Lower lobe of right lung (tissue), 2 donors: Measurements from ENCODE around the gene PLXNA4. TPM values are rescaled to one million over a fixed set of nuclear protein-coding genes. Genes with fewer than 3 reads are reported as not detected.

Experiments used
- ATAC-seq, 2 donors: fragments of 200-7000 bp; cut with Tn5 transposase; one replicate each; pipeline ENCODE4 v1.9.1; 2020 to 2022; ENCODE audit warnings: mild to moderate bottlenecking in 2 of 2, moderate library complexity in 2 of 2
- DNase-seq: peaks from one replicate; pipeline ENCODE4 v3.0.0-alpha.2; 2020
- H3K27ac ChIP-seq: fragments of 200-600 bp; one replicate; pipeline ENCODE4 v1.8.0; 2022
- H3K27me3 ChIP-seq: fragments of 200-600 bp; one replicate; pipeline ENCODE4 v1.8.0; 2022; ENCODE audit warnings: low read depth
- H3K36me3 ChIP-seq: fragments of 200-600 bp; one replicate; pipeline ENCODE4 v1.8.0; 2022; ENCODE audit warnings: mild to moderate bottlenecking
- H3K4me1 ChIP-seq: fragments of 200-600 bp; one replicate; pipeline ENCODE4 v1.8.0; 2022
- H3K4me3 ChIP-seq: fragments of 200-600 bp; one replicate; pipeline ENCODE4 v1.8.0; 2022; ENCODE audit warnings: mild to moderate bottlenecking
- H3K9me3 ChIP-seq: fragments of 200-600 bp; one replicate; pipeline ENCODE4 v1.8.0; 2022
- CTCF ChIP-seq: fragments of 200-600 bp; IDR thresholded peaks from one replicate; pipeline ENCODE4 v1.8.0; 2022; ENCODE audit warnings: antibody characterized with exemption, mild to moderate bottlenecking
- intact Hi-C: fragments of 100-400 bp; cut with DNase I; formaldehyde crosslinking; loops from one replicate; pipeline ENCODE4 v1.11.0; 2022
- total RNA-seq: library from RNA; stranded (reverse); fragmentation: NEBNext Ultra II Directional; extraction: Animal tissue kit (Norgen Biotek cat#: 25700); gene quantifications from one replicate; pipeline ENCODE4 v1.2.1, GENCODE V29; 2021
- donor health status: DM: no; HTN: yes; CAD: no; lungs with severe emphysema.

Gene PLXNA4
- total RNA-seq, 1 donor from 2014 or later: 4.3 TPM

GRCh38 chr7:132485600-132486273, 90.5 kb downstream of the PLXNA4 start:
- Histone ChIP-seq H3K4me1 (no peaks in the 10 kb centered on the region), H3K4me3 (no peak overlapping the region), H3K27me3 (no peaks in the 10 kb centered on the region), H3K9me3 (no peaks in the 10 kb centered on the region), H3K27ac (no peak overlapping the region), H3K36me3 (no peaks in the 10 kb centered on the region)
- no peak for TF ChIP-seq CTCF
- intact Hi-C loops: no loop called here
- ATAC-seq (no peak), DNase-seq (no peak)

GRCh38 chr7:132485136-132485535, 91.1 kb downstream of the PLXNA4 start:
- ATAC-seq: no peak
- Histone ChIP-seq H3K4me1 (no peaks in the 10 kb centered on the region), H3K4me3 (no peak overlapping the region), H3K27ac (no peak overlapping the region), H3K9me3 (no peaks in the 10 kb centered on the region), H3K36me3 (no peaks in the 10 kb centered on the region), H3K27me3 (no peaks in the 10 kb centered on the region)
- TF ChIP-seq CTCF: no peak
- no peak for DNase-seq
- intact Hi-C loops: no loop called here

GRCh38 chr7:132482866-132483265, 93.4 kb downstream of the PLXNA4 start:
- no peak for TF ChIP-seq CTCF
- no peaks in the 10 kb centered on the region for H3K9me3 ChIP-seq
- no peak overlapping the region for H3K27ac ChIP-seq
- no peaks in the 10 kb centered on the region for H3K27me3 ChIP-seq
- H3K4me1 ChIP-seq: no peaks in the 10 kb centered on the region
- H3K4me3 ChIP-seq: no peak overlapping the region
- no peaks in the 10 kb centered on the region for H3K36me3 ChIP-seq
- ATAC-seq: no peak
- no peak for DNase-seq
- intact Hi-C loops: no loop called here

- Histone ChIP-seq H3K9me3 (no peaks in the 10 kb centered on the region), H3K4me3 (no peak overlapping the region), H3K36me3 (no peaks in the 10 kb centered on the region), H3K4me1 (no peaks in the 10 kb centered on the region), H3K27ac (no peak overlapping the region), H3K27me3 (no peaks in the 10 kb centered on the region)
- intact Hi-C loops: no loop called here
- no peak for TF ChIP-seq CTCF
- ATAC-seq (no peak), DNase-seq (no peak)
These were observed 95.7 kb downstream of the PLXNA4 start for GRCh38 chr7:132480534-132480933.

GRCh38 chr7:132476541-132476940, 99.7 kb downstream of the PLXNA4 start:
- no peaks in the 10 kb centered on the region for H3K27me3 ChIP-seq
- intact Hi-C loops: no loop called here
- ATAC-seq (no peak), DNase-seq (no peak)
- no peak overlapping the region for H3K27ac ChIP-seq
- H3K9me3 ChIP-seq: no peaks in the 10 kb centered on the region
- H3K4me3 ChIP-seq: no peak overlapping the region
- no peak for TF ChIP-seq CTCF
- peaks cover 11% of the 10 kb centered on the region for H3K4me1 ChIP-seq
- no peaks in the 10 kb centered on the region for H3K36me3 ChIP-seq
